ENCODE data around the gene ANKZF1. TPM values are rescaled to one million over a fixed set of nuclear protein-coding genes. Genes with fewer than 3 reads are reported as not detected.

ANKZF1 gene
- total and polyA plus RNA-seq, 2 experiments from 2014 or later = 27.8 to 31.5 TPM

DNA sequence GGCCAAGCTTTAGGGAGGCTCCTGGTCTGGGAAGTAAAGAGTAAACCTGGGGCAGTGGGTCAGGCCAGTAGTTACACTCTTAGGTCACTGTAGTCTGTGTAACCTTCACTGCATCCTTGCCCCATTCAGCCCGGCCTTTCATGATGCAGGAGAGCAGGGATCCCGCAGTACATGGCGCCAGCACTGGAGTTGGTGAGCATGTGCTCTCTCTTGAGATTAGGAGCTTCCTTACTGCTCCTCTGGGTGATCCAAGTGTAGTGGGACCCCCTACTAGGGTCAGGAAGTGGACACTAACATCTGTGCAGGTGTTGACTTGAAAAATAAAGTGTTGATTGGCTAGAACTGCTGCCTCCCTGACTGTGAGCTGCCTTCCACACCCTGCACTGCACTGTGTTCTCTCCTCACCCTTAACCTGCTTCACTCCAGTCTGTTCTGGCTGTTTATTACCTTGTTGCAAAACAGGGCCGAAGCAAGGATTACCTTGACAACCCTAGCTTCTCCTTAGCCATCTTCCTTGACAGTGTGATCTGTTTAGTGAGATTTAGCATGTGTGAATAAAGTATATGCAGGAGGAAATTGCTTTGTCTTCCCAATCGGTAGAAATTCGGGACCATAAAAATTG lies 46.3 kb upstream of the ANKZF1 start:
- WGBS, 2 experiments (ENCODE audit: low coverage in 1 of 2, low lambda C conversion rate in 2 of 2, missing lambda C conversion rate in 2 of 2) = 97 to 99% methylated on average over 6 of the region's 6 CpGs
- in situ Hi-C loops (cut with MboI) = no loop called here
- H3K36me3 ChIP-seq (ENCODE audit: low read depth) = peaks cover 45% of the 10 kb centered on the region

DNA sequence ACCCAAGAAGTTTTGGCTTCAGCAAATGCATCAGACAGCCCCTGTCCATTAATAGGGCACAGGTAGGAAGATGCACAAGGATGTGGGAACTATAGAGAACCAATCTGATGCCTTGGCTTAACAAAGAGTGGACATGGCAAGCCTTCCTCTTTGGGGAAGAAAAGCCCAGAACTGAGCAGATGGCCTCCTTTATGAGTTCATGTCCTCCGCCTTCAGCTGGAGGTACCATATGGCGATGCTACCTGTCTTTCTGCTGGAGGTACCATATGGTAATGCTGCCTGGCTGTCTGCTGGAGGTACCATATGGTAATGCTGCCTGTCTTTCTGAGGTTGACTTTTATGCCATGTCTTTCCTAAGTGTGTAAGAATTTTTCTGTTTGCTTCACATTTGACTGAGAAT lies 45.5 kb upstream of the ANKZF1 start:
- H4K20me1 ChIP-seq (ENCODE audit: insufficient read depth) = peaks cover 5% of the 10 kb centered on the region; the same call in 1 of the 2 replicates
- WGBS, 2 experiments (ENCODE audit: low coverage in 1 of 2, low lambda C conversion rate in 2 of 2, missing lambda C conversion rate in 2 of 2) = 93 to 100% methylated on average over 2 of the region's 2 CpGs
- in situ Hi-C loops (cut with MboI) = no loop called here
- H2AFZ ChIP-seq = no peak overlapping the region
- TF ChIP-seq EZH2phosphoT487 (IDR thresholded peaks at IDR 0.05; ENCODE audit: insufficient read depth, low read depth) = no peak
- TF ChIP-seq EZH2 (IDR thresholded peaks at IDR 0.05; ENCODE audit: insufficient read depth, poor library complexity, severe bottlenecking) = no peak
- no peak overlapping the region for H3K9ac ChIP-seq
- H3K4me2 ChIP-seq (ENCODE audit: unreplicated experiment) = no peak overlapping the region
- H3K36me3 ChIP-seq (ENCODE audit: low read depth) = peaks cover 45% of the 10 kb centered on the region
- H3K9me3 ChIP-seq (ENCODE audit: low read depth) = no peaks in the 10 kb centered on the region
- H3K79me2 ChIP-seq (ENCODE audit: insufficient read depth) = peaks cover 17% of the 10 kb centered on the region
- peaks cover 20% of the 10 kb centered on the region for H3F3A ChIP-seq (ENCODE audit: insufficient read depth)
- no peaks in the 10 kb centered on the region for H3K27me3 ChIP-seq (replicated peaks; ENCODE audit: insufficient read depth)
- no peak overlapping the region for H3K4me3 ChIP-seq
- DNase-seq = no peak
- no peaks in the 10 kb centered on the region for H3K9me2 ChIP-seq (ENCODE audit: insufficient read depth)
- H3K27ac ChIP-seq = no peak overlapping the region
- H3K4me1 ChIP-seq (ENCODE audit: insufficient read depth) = peaks cover 4% of the 10 kb centered on the region

More for the DNA sequence above, 46.3 kb upstream of the ANKZF1 start:
- Histone ChIP-seq H3K9ac (no peak overlapping the region), H3K9me2 (ENCODE audit: insufficient read depth) (no peaks in the 10 kb centered on the region), H3K4me1 (ENCODE audit: insufficient read depth) (peaks cover 8% of the 10 kb centered on the region), H3K4me2 (ENCODE audit: unreplicated experiment) (no peak overlapping the region), H3K4me3 (no peak overlapping the region), H4K20me1 (ENCODE audit: insufficient read depth) (peaks cover 5% of the 10 kb centered on the region; the same call in 1 of the 2 replicates), H3K79me2 (ENCODE audit: insufficient read depth) (peaks cover 25% of the 10 kb centered on the region), H3K9me3 (ENCODE audit: low read depth) (no peaks in the 10 kb centered on the region), H2AFZ (no peak overlapping the region), H3K27ac (no peak overlapping the region), H3K27me3 (replicated peaks; ENCODE audit: insufficient read depth) (no peaks in the 10 kb centered on the region), H3F3A (ENCODE audit: insufficient read depth) (peaks cover 20% of the 10 kb centered on the region)
- TF ChIP-seq EZH2phosphoT487 (IDR thresholded peaks at IDR 0.05; ENCODE audit: insufficient read depth, low read depth) = no peak
- no peak for TF ChIP-seq EZH2 (IDR thresholded peaks at IDR 0.05; ENCODE audit: insufficient read depth, poor library complexity, severe bottlenecking)
- DNase-seq = no peak

DNA sequence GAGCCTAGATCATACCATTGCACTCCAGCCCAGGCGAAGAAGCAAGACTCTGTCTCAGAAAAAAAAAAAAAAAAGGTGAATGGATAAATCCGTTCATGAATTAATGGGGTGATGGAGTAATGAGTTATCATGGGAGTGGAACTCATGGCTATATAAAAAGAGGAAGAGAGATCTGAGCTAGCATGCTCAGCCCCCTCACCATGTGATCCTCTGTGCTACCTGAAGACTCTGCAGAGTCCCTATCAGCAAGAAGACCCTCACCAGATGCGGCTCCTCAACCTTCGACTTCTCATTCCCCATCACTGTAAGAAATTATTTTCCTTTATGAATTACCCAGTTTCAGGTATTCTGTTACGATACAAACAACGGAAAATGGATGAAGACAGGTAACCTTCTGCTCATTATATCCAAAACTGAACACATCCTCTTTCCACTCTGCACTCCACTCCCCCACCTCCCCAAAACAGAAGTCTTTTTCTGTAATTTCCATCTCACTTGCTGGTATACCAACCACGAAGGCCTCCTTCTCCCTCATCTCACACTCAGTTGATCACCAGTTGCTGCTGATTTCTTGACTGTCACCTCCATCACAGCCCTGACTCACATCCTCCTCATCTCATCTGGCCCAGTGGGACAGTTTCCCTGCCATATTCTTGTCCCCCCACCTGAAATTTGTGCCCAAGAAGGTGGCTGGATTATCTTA lies 42.7 kb upstream of the ANKZF1 start:
- Histone ChIP-seq H3F3A (ENCODE audit: insufficient read depth) (peaks cover 20% of the 10 kb centered on the region), H3K9me2 (ENCODE audit: insufficient read depth) (no peaks in the 10 kb centered on the region), H3K4me3 (no peak overlapping the region), H2AFZ (no peak overlapping the region), H3K9me3 (ENCODE audit: low read depth) (no peaks in the 10 kb centered on the region), H3K4me1 (ENCODE audit: insufficient read depth) (no peaks in the 10 kb centered on the region), H3K4me2 (ENCODE audit: unreplicated experiment) (no peak overlapping the region), H3K27ac (no peak overlapping the region), H3K36me3 (ENCODE audit: low read depth) (peaks cover 30% of the 10 kb centered on the region), H3K9ac (no peak overlapping the region), H3K27me3 (replicated peaks; ENCODE audit: insufficient read depth) (no peaks in the 10 kb centered on the region), H3K79me2 (ENCODE audit: insufficient read depth) (no peaks in the 10 kb centered on the region), H4K20me1 (ENCODE audit: insufficient read depth) (0 out of 2 replicates have a peak, but pooled peaks cover 5% of the 10 kb centered on the region)
- TF ChIP-seq EZH2phosphoT487 (IDR thresholded peaks at IDR 0.05; ENCODE audit: insufficient read depth, low read depth) (no peak), EZH2 (IDR thresholded peaks at IDR 0.05; ENCODE audit: insufficient read depth, poor library complexity, severe bottlenecking) (no peak)
- no peak for DNase-seq
- in situ Hi-C loops (cut with MboI) = no loop called here
- 77 to 90% methylated on average over 6 to 7 of the region's 7 CpGs for WGBS, 2 experiments (ENCODE audit: low coverage in 1 of 2, low lambda C conversion rate in 2 of 2, missing lambda C conversion rate in 2 of 2)

DNA sequence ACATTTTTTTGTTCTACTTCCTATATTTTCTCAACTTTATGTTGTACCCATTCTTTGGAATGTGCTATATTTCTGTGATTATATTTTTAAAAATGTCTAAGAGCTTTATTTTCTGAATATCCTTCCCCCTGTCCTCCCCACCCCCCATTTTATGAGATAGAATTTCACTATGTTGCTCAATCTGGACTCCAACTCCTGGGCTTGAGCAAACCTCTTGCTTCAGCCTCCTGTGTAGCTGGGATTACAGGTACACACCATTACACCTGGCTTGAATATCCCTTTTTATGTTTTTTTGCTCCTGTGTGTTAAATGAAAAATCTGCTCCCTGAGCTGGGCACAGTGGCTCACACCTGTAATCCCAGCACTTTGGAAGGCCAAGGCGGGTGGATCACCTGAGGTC lies 32.2 kb upstream of the ANKZF1 start:
- H3K27me3 ChIP-seq (replicated peaks; ENCODE audit: insufficient read depth) = peaks cover 5% of the 10 kb centered on the region; the same call in 1 of the 2 replicates
- H3K4me2 ChIP-seq (ENCODE audit: unreplicated experiment) = no peak overlapping the region
- H3K4me3 ChIP-seq = no peak overlapping the region
- no peak overlapping the region for H3K27ac ChIP-seq
- DNase-seq = no peak
- no peak for TF ChIP-seq EZH2 (IDR thresholded peaks at IDR 0.05; ENCODE audit: insufficient read depth, poor library complexity, severe bottlenecking)
- TF ChIP-seq EZH2phosphoT487 (IDR thresholded peaks at IDR 0.05; ENCODE audit: insufficient read depth, low read depth) = no peak
- in situ Hi-C loops (cut with MboI) = no loop called here
- H3K4me1 ChIP-seq (ENCODE audit: insufficient read depth) = no peaks in the 10 kb centered on the region
- WGBS, 2 experiments (ENCODE audit: low coverage in 1 of 2, low lambda C conversion rate in 2 of 2, missing lambda C conversion rate in 2 of 2) = 88 to 92% methylated on average over 1 of the region's 1 CpG
- H3F3A ChIP-seq (ENCODE audit: insufficient read depth) = no peaks in the 10 kb centered on the region
- no peaks in the 10 kb centered on the region for H3K79me2 ChIP-seq (ENCODE audit: insufficient read depth)
- no peak overlapping the region for H3K9ac ChIP-seq
- no peaks in the 10 kb centered on the region for H3K9me3 ChIP-seq (ENCODE audit: low read depth)
- H3K9me2 ChIP-seq (ENCODE audit: insufficient read depth) = no peaks in the 10 kb centered on the region
- H3K36me3 ChIP-seq (ENCODE audit: low read depth) = no peaks in the 10 kb centered on the region
- no peak overlapping the region for H2AFZ ChIP-seq
- no peaks in the 10 kb centered on the region for H4K20me1 ChIP-seq (ENCODE audit: insufficient read depth)
